GM12892 (cell line): ENCODE data around the gene PTEN.

Source experiments
- POLR2A ChIP-seq: IDR thresholded peaks from 2 replicates; pipeline ENCODE4 v1.6.1; 2011; ENCODE audit warnings: low read depth, low read length, control low read depth
- POLR2AphosphoS5 ChIP-seq: IDR thresholded peaks from 2 replicates; pipeline ENCODE4 v1.6.1; 2011; ENCODE audit warnings: low read depth, low read length, control low read depth

GRCh38 chr10:87895430-87895829 is 32.0 kb downstream of the PTEN start:
- TF ChIP-seq POLR2A (no peak), POLR2AphosphoS5 (no peak)
